Measurements from ENCODE around the gene MYO19.

Gene MYO19, protein sequence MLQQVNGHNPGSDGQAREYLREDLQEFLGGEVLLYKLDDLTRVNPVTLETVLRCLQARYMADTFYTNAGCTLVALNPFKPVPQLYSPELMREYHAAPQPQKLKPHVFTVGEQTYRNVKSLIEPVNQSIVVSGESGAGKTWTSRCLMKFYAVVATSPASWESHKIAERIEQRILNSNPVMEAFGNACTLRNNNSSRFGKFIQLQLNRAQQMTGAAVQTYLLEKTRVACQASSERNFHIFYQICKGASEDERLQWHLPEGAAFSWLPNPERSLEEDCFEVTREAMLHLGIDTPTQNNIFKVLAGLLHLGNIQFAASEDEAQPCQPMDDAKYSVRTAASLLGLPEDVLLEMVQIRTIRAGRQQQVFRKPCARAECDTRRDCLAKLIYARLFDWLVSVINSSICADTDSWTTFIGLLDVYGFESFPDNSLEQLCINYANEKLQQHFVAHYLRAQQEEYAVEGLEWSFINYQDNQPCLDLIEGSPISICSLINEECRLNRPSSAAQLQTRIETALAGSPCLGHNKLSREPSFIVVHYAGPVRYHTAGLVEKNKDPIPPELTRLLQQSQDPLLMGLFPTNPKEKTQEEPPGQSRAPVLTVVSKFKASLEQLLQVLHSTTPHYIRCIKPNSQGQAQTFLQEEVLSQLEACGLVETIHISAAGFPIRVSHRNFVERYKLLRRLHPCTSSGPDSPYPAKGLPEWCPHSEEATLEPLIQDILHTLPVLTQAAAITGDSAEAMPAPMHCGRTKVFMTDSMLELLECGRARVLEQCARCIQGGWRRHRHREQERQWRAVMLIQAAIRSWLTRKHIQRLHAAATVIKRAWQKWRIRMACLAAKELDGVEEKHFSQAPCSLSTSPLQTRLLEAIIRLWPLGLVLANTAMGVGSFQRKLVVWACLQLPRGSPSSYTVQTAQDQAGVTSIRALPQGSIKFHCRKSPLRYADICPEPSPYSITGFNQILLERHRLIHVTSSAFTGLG

DNA sequence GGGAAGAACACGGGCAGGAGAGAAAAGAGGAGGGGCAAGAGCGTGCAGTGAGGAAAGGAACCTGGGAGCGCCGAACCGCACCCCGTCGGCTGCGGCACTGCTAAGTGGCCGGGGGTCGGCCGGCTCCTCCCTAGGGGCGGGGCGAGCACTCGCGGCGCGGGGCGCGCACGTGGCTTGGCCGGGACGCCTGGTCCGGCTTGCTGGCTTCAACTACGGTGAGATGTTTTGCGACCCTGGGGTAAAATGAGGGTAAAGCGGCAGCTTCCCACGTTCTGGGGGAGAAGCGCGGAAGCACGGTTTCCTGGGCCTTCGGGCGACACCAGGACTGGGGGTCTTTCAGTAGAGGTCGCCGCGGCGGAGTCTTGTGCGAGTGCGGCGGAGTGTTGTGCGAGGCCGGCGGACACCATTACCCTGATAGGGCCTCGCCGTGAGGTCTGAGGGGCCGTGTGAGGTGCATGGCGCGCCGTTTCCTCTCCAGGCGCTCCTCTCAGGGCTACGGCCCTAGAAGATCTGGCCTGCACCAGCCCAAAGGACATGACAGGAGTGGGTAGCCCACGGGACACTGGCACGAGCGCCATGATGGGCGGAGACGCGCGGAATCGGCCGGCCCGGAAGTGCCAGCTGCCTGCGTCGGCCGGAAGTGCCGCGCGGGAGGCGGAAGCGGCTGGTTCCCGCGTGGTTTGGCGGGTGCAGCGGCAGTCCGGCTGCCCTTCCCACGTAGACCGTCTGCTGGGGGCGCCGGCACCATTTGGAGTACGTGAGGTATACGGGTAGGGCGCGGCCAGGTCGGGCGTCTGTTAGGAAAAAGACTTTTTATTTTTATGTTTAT is at the start of gene MYO19, which contains the start of gene PIGW:
Gene MYO19 (minus strand): TSS at position 29 of the 829 bp plus-strand sequence. CDS start 2,330 bp downstream, outside the sequence.
Gene PIGW (plus strand): TSS at position 148 of the 829 bp plus-strand sequence. CDS start 2,115 bp downstream, outside the sequence.
- DNase-seq (ENCODE audit: extremely low spot score, insufficient read length, low read depth) = peak; percentile 81
- no peak for FAIRE-seq

DNA sequence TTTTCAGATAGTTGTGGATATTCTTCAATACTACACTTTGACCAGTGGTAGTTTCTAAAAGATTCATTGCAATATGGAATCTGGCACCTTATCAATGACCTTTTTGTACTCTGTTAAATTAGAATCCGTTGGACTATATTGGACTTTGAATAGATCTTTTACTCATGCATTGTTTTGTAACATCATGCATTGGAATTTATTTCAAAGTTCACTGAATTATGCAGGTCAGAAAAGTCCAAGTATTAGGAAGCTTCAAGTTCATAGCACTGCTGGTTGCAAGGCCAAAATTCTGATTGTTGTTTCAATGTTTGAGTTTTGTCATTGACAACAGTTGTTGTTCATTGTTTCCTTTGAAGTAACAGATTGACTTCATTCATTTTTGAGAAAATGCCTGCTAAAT is 49.1 kb upstream of the MYO19 start:
- DNase-seq (ENCODE audit: extremely low spot score, insufficient read length, low read depth) (no peak), FAIRE-seq (no peak)

DNA sequence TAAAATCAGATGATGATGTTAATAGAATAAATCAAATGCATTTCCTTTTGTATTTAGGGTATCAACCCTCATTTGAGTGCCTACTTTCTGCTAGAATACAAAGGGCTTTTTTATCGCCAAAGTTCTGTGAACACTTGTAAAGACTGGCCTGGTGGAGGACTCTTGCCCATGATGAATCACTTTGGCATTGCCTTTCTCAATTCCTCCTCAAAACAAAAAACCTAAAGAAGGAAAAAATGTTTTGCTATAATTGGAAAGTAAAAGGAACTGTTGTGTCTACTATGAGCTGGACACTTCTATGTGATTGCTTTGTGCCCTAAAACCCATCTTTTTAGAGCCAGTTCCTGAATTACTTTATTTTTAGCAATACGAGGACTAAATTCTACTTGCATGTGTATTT is 44.0 kb upstream of the MYO19 start:
- no peak for DNase-seq (ENCODE audit: extremely low spot score, insufficient read length, low read depth)
- no peak for FAIRE-seq

DNA sequence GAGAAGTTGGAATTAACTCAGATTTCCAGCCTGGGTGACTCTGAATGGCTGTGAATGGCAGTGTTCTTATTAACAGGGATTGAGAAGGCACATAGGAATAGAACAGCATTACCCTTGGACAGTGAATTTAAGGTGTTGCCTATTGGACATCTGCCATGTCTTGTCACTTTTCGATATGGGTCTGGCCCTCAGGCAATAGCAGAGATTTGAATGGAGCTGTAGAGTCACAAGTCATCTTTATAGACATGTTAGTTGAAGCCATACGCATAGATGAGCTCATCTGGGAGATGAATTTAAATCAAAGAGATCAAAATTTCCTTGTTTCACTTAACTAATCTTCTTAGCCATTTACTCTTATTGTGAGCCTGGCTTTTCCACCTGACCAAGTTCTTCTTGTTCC is 42.1 kb upstream of the MYO19 start:
- no peak for FAIRE-seq
- no peak for DNase-seq (ENCODE audit: extremely low spot score, insufficient read length, low read depth)

DNA sequence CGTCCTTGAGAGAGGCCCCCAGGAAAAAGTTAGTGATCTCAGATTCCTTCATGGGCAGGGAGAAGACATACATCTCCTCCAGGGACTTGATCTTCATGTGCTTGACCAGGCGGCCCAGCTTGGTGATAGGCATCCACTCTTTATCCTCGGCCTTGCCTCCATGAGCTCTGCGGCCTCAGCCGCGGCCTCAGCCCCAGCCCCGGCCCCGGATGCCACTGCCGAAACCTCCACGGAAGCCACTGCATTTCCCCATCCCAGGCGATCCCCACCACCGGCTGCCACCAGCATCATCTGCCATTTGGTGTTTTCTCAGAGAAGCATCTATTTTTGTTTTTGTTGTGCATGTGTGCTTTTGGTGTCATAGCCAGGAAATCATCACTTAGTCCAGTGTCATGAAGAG is 40.4 kb upstream of the MYO19 start:
- no peak for FAIRE-seq
- no peak for DNase-seq (ENCODE audit: extremely low spot score, insufficient read length, low read depth)

DNA sequence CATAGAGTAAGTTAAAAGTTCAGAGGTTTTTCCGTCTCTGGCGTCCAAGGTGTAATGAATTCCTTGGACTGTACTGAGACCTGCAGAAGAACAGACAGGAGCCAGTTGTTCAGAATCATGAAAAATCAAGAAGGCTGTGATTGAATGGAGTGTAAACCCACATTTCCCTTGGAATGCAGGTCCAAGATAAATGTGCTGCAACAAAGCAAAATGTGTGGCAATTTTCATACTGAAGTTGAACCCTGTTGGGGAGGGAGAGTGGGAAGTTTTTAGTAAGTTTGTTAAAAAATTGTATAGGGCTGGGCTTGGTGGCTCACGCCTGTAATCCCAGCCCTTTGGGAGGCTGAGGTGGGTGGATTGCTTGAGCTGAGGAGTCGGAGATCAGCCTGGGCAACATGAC is 31.4 kb upstream of the MYO19 start:
- FAIRE-seq = no peak
- no peak for DNase-seq (ENCODE audit: extremely low spot score, insufficient read length, low read depth)

DNA sequence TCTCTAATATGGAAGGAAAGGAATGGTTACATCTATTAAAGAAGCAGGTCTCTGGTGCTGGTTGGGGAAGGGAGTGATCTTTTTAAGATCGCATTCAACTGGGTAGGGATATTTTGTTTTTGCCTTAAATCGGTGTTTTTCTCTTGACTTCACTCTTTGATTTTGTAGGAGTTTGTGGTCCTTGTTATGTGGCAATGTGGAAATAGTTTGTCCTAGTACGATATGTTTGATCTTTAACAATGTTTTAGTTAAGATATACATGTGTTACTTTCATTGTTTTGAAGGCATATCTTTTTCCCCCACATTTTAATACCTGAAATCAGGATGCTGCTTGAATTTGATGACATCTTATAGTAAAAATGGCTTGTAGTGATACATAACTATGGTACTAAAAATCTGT is 18.8 kb upstream of the MYO19 start:
- DNase-seq (ENCODE audit: extremely low spot score, insufficient read length, low read depth) (no peak), FAIRE-seq (no peak)

DNA sequence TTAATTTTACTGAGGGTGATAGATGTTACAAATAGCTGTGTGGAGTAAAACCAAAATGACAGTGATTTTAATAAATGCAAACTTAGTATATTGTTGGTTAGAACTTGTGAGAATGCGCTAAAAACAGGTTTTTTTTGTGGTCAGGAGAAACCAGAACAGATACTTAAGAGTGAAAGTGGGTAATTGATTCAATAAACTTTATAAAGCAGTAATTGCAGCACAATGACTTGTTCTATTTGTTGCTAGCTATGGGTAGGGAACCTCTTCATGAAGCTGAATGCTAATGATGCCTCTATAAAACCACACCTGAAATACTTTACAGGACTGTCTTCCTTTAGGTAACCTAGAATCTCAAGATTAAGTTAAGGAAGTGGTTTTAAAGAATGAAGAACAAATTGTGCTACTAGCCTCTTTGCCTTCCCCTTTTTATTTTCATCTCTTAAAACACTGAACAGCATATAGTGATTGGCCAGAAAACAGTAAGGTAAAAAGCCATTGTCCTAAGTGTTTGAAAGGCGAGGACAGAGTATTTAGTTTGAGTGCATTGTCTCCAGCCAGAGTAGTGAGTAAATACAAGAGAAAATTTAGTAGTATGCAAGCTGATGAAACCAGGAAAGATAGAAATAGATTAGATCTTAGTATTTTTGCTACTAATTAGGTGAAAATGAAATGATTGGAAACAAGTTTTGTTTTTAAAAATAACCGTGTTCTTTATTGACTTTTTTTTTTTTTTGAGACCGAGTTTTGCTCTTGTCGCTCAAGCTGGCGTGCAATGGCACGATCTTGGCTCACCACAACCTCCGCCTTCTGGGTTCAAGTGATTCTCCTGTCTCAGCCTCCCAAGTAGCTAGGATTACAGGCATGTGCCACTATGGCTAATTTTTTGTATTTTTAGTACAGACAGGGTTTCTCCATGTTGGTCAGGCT is 16.1 kb upstream of the MYO19 start:
- FAIRE-seq (no peak), DNase-seq (ENCODE audit: extremely low spot score, insufficient read length, low read depth) (no peak)

DNA sequence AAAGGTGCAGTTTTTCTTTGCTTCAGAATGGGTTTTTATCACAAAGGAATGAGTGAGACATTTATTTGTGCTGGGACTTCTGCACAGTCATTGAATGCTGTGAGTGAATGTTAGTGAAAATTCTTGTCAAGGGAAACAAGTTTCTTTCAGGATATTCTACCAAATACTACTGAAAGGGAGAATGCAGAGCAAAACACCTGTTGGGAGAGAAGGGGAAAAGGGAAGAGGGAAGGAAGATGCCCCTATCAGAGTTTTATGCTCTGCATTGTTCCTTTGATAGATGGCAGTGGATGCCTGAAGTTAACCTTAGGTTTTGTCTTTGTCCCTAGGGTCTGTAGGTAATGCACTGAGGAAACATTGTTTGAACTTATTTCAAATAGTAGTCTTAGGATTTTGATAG is 13.1 kb upstream of the MYO19 start:
- DNase-seq (ENCODE audit: extremely low spot score, insufficient read length, low read depth) = no peak
- FAIRE-seq = no peak

DNA sequence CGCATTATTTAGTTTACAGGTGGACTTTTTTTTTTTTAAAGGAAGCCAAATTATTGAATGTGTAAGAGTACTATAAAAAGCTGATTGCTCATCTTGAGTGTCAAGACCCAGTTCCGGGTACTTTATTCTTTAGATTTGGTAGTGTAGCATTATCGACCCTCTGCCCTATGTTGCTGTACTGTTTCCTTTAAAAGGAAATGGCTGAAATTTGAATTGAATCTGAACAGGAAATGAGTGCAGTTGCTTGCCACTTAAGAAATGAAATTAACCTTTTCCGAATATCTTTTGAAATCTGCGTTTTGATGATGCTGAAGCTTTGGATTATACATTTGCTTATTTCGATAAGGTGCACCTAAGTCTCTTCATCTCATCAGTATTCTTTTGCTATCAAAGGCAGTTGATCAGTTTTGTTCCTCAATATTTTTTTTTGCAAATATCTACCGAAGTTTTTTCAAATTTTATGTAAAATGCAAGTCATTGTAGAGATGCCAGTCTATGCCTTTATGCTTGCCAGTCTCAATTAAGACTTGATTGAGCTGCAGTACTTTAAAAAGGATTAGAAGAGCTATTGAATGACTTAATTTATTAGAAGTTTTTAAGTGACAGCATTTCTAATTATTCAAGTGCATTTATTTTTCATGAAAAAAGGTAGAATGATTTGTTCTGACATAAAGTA is 11.9 kb upstream of the MYO19 start:
- FAIRE-seq (no peak), DNase-seq (ENCODE audit: extremely low spot score, insufficient read length, low read depth) (no peak)

DNA sequence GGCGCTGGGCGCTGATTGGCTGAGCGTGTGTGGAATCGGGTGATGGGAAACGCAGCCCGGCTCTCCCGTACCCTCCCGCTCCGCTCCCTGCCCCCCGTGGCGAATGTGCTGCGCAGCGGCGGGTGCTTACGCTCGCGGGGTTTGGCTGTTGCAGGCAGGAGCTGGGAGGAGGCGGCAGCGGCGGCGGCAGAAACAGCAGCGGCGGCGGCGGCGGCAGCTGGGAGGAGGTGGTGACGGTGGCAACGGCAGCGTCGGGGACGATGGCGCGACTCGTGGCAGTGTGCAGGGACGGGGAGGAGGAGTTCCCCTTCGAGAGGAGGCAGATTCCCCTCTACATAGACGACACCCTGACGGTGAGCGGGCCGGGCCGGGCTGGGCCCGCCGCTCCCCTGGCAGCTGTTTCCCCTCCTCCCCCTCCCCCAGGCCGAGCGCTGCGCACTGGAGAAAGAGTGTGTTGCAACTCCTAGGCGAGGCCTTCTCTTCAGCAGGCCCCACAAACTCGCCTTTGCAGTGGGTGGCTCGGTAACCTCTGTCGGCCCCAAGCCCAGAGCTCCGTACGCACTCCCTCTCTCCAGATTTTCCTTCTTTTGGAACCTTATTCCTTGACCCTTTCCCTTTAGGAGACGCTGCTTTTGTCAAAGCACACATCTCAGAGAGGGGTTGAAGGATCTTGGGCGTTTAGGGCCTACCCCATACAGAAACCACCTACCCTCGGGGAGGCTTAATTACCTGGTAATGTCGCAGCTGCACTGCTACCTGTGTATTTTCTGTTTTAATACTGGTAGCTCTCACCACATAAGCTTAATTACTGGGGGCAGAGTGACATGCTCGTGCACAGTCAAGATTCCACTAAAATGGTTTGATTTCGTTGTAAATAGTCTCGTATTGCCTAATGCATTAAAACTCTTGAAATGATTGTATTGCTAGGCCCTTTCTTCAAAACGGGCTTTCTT is 11.1 kb upstream of the MYO19 start:
- FAIRE-seq = no peak

DNA sequence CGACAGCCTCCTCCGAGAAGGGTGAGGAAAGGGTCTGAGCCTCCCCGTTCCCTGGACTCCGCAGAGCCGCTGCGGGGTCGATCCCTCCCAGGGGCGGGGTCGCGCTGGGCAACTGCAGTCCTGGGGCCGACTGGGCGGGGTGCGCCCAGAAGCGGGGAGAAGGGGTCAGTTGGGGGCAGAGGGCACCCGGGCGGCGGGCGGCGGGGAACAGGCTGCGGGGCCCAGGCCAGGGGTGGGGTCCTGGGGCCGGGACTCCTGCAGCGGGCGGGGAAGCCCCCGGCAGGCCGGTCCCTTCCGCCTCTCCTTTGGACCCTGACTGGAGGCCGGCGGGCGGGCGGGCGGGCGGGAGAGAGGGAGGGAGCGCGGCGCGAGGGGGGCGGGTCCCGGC is 10.4 kb upstream of the MYO19 start:
- no peak for DNase-seq (ENCODE audit: extremely low spot score, insufficient read length, low read depth)

More for the DNA sequence above, 11.1 kb upstream of the MYO19 start:
- peak; percentile 86 for DNase-seq (ENCODE audit: extremely low spot score, insufficient read length, low read depth)

DNA sequence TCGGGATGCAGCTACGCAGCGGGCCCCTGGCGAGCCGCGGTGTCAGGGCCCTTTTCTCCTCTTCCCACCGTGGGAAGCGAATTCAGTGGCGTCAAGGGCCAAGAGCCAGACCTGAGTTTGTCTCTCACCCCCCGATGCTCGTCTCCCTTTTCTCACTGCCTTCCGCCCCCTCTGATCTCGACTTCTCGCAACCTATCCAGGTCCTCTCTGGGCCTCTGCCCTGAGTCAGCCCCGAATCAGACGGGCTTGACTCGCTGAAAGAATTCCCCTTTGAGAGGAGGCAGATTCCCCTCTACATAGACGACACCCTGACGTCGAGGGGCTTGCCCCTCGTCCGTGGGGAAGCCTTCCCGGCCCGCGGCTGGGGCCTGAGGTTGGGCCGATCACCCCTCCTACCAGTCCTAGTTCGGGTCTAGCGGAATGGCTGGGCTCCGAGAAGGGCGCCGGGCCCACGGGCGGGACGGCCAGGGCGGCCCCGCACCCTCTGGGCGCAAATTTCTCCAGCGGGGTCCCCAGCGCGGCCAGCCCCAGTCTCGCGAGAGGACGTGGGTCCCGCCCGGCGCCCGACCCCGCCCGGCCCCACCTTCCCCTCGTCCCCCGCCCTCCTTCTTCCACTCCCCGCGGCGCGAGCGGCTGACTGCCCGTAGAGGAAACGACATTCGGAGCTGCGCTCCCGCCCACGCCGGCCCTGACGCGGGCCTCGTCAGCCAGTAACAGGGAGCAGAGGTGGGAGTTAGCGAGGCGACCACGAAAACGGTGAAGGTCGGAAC is 9.8 kb upstream of the MYO19 start, which contains the start of gene GGNBP2:
Gene GGNBP2 (plus strand): TSS at position 613 of the 770 bp plus-strand sequence. CDS start 806 bp downstream, outside the sequence.
- FAIRE-seq (no peak), DNase-seq (ENCODE audit: extremely low spot score, insufficient read length, low read depth) (peak; percentile 82)

More for the DNA sequence above, 10.4 kb upstream of the MYO19 start:
- FAIRE-seq = no peak

DNA sequence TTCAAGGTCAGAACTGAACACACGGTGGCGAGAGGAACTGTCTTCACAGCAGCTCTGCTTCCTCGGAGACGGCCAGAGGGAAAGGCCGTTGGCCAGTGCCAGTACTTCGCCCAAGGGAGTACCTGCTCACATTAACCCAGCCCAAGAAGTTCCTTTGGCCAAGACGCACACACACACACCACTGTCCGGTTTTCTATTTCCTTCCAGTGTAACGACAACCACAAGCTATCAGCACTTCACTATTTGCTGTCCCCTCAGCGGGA is 9.3 kb upstream of the MYO19 start:
- FAIRE-seq (no peak), DNase-seq (ENCODE audit: extremely low spot score, insufficient read length, low read depth) (no peak)

DNA sequence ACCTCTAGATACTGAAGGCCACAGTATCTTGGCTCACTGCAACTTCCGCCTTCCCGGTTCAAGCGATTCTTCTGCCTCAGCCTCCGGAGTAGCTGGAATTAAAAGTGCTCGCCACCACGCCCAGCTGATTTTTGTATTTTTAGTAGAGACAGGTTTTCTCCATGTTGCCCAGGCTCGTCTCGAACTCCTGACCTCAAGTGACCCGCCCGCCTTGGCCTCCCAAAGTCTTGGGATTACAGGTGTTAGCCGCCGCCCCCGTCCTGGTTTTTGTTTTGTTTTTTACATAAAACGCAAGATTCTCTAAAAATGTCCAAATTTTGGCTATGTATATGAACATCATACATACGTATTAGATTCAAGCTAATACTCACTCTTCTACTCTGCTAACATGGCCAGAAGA is 8.1 kb upstream of the MYO19 start:
- no peak for DNase-seq (ENCODE audit: extremely low spot score, insufficient read length, low read depth)
- no peak for FAIRE-seq

DNA sequence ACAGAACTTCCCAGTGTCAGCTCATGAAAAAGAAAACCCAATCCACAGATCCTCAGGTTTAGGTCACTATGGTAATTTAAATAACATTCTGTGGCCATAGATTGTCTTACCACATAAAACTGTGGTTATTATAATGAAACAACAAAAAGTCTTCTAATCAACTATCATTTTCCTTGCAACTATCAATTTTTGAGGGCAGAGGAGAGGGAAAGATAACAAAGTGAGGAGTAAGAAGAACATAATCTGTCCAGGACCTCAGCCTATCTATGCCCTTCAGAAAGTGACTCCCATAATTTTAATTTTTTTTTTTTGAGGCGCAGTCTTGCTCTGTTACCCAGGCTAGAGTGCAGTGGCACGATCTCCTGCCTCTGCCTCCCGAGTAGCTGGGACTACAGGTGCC is 6.0 kb upstream of the MYO19 start:
- FAIRE-seq (no peak), DNase-seq (ENCODE audit: extremely low spot score, insufficient read length, low read depth) (no peak)

DNA sequence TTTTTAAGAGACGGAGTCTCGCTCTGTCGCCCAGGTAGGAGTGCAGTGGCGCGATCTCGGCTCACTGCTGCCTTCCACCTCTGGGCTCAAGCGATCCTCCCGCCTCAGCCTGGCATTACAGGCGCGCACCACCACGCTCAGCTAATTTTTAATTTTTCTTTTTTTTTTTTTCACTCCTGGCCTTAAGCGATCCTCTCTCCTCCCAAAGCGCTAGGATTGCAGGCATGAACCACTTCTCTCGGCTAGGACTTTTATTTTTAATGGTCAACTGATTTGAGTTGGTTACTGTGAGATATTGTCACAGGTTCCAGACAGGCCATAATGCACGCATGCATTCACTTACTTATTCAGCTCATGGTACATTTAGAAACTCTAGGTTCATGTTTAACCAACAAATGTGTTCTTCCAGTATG is 1.0 kb upstream of the MYO19 start:
- FAIRE-seq (no peak), DNase-seq (ENCODE audit: extremely low spot score, insufficient read length, low read depth) (no peak)

All from GM18507 (cell line).